ENCODE results near the gene IDH3A. TPM values are rescaled to one million over a fixed set of nuclear protein-coding genes. Genes with fewer than 3 reads are reported as not detected.

IDH3A gene
- total RNA-seq, 1 experiment from 2014 or later = 115 TPM

- Histone ChIP-seq H3K9me2 (ENCODE audit: insufficient read depth) (no peaks in the 10 kb centered on the region), H3K4me3 (replicated peaks in 1 of 2; ENCODE audit: low read depth in 1 of 2, low read length in 2 of 2) (no peak overlapping the region), H3K79me2 (ENCODE audit: insufficient read depth, low read length) (no peaks in the 10 kb centered on the region), H3K27me3 (ENCODE audit: insufficient read depth, low read length) (no peaks in the 10 kb centered on the region), H3K4me2 (ENCODE audit: low read length) (no peak overlapping the region), H3K27ac (ENCODE audit: low read depth, low read length) (no peak overlapping the region), H3K9ac (ENCODE audit: low read length) (no peak overlapping the region), H3K36me3 (ENCODE audit: control insufficient read depth in 1 of 2, insufficient read depth in 2 of 2, low read length in 2 of 2) (no peaks in the 10 kb centered on the region), H3K9me3 (ENCODE audit: control insufficient read depth in 1 of 2, insufficient read depth in 1 of 2, low read depth in 1 of 2, low read length in 2 of 2) (no peaks in the 10 kb centered on the region), H3K4me1 (ENCODE audit: control insufficient read depth in 1 of 2, insufficient read depth in 2 of 2, low read length in 2 of 2) (peaks cover 21 to 49% of the 10 kb centered on the region in 2 experiments), H2AFZ (ENCODE audit: low read depth, low read length, poor library complexity, severe bottlenecking) (no peak overlapping the region), H4K20me1 (ENCODE audit: insufficient read depth) (no peaks in the 10 kb centered on the region)
- ATAC-seq (no peak), DNase-seq (ENCODE audit: low read depth, low spot score) (no peak)
- no TSS peak for BruUV-seq (replicated peaks)
- TF ChIP-seq CBX3 (IDR thresholded peaks at IDR 0.05; ENCODE audit: low read depth) (no peak), ATF3 (IDR thresholded peaks at IDR 0.05) (no peak), SIN3A (IDR thresholded peaks at IDR 0.05; ENCODE audit: low read depth) (no peak), POLR2A (IDR thresholded peaks at IDR 0.05; ENCODE audit: borderline replicate concordance, extremely low read depth, insufficient read depth, insufficient read length) (no peak), ZBTB33 (IDR thresholded peaks at IDR 0.05; ENCODE audit: extremely low read depth, insufficient replicate concordance, low read length) (no peak), EZH2phosphoT487 (IDR thresholded peaks at IDR 0.05; ENCODE audit: borderline replicate concordance) (no peak), YY1 (IDR thresholded peaks at IDR 0.05; ENCODE audit: extremely low read depth, insufficient replicate concordance, low read depth, low read length) (no peak), EZH2 (IDR thresholded peaks at IDR 0.05) (no peak), SP1 (IDR thresholded peaks at IDR 0.05; ENCODE audit: low read depth) (no peak), EGR1 (IDR thresholded peaks at IDR 0.05; ENCODE audit: low read depth) (no peak), CTCF (IDR thresholded peaks at IDR 0.05 in 2 of 3, conservative IDR thresholded peaks at IDR 0.05 in 1 of 3; ENCODE audit: borderline replicate concordance in 1 of 3, insufficient read depth in 1 of 3, low read depth in 2 of 3, low read length in 2 of 3) (no peak), REST (IDR thresholded peaks at IDR 0.05; ENCODE audit: low read depth) (no peak), TCF7L2 (IDR thresholded peaks at IDR 0.05; ENCODE audit: borderline replicate concordance, extremely low read depth, insufficient read depth, insufficient read length) (no peak), ZNF274 (IDR thresholded peaks at IDR 0.05; ENCODE audit: low read depth, low read length) (no peak)
- ChIA-PET POLR2A (no interaction called here), RAD21 (ENCODE audit: low non-redundant PET in 1 of 2, low total read pairs in 2 of 2, uncharacterized antibody in 2 of 2, unreplicated experiment in 2 of 2) (no interaction called here), CTCF (interaction anchor here (1.0 kb wide), 1 partner anchor 12 kb away, joined by 3 read pairs; no protein-coding TSS in a partner anchor)
- intact Hi-C loops (cut with micrococcal nuclease) = no loop called here
Observed at GRCh38 chr15:78207641-78208340, 58.6 kb downstream of the IDH3A start.
